M059J (cell line): ENCODE measurements around the gene ATP11A. TPM values are rescaled to one million over a fixed set of nuclear protein-coding genes. Genes with fewer than 3 reads are reported as not detected.

Experiments
- DNase-seq: peaks from one replicate; pipeline ENCODE4 v3.0.0-alpha.2; 2012; ENCODE audit warnings: low read depth
- total RNA-seq: library from RNA; depleted of rRNA; stranded (reverse); fragments of >200 nt; shearing (Covaris generic); gene quantifications from 2 replicates; pipeline ENCODE4 v1.2.3, GENCODE V29; 2014

ATP11A gene
- total RNA-seq, 1 experiment from 2014 or later, result 6.0 TPM

GRCh38 chr13:112892426-112893206 lies 202.8 kb downstream of the ATP11A start:
- no peak for DNase-seq

- DNase-seq, result no peak
Observed at GRCh38 chr13:112893207-112893569, 203.3 kb downstream of the ATP11A start.

GRCh38 chr13:112893570-112894422 lies 204.0 kb downstream of the ATP11A start:
- DNase-seq, result peak; percentile 7

- DNase-seq, result no peak
Observed at GRCh38 chr13:112894423-112894672, 204.5 kb downstream of the ATP11A start.

GRCh38 chr13:112894673-112895481 lies 205.0 kb downstream of the ATP11A start:
- no peak for DNase-seq

- no peak for DNase-seq
Observed at GRCh38 chr13:112895521-112896465, 206.0 kb downstream of the ATP11A start.

- DNase-seq, result no peak
Observed at GRCh38 chr13:112896736-112897602, 207.1 kb downstream of the ATP11A start.

GRCh38 chr13:112897603-112897955 lies 207.7 kb downstream of the ATP11A start:
- no peak for DNase-seq

GRCh38 chr13:112897956-112898620 lies 208.2 kb downstream of the ATP11A start:
- DNase-seq, result no peak

GRCh38 chr13:112898621-112899280 lies 208.9 kb downstream of the ATP11A start:
- DNase-seq, result no peak

GRCh38 chr13:112899281-112900225 lies 209.7 kb downstream of the ATP11A start:
- no peak for DNase-seq

GRCh38 chr13:112900226-112900600 lies 210.4 kb downstream of the ATP11A start:
- DNase-seq, result no peak

- DNase-seq, result no peak
Observed at GRCh38 chr13:112900691-112901091, 210.9 kb downstream of the ATP11A start.

- DNase-seq, result no peak
Observed at GRCh38 chr13:112902101-112902651, 212.3 kb downstream of the ATP11A start.

- no peak for DNase-seq
Observed at GRCh38 chr13:112902669-112903068, 212.8 kb downstream of the ATP11A start.

- no peak for DNase-seq
Observed at GRCh38 chr13:112903071-112903577, 213.3 kb downstream of the ATP11A start.

- DNase-seq, result no peak
Observed at GRCh38 chr13:112903606-112904195, 213.9 kb downstream of the ATP11A start.
